Muscle of arm (tissue), 12 donors: Measurements from ENCODE around the gene NOL12. TPM values are rescaled to one million over a fixed set of nuclear protein-coding genes. Genes with fewer than 3 reads are reported as not detected.

Source experiments
- DNase-seq: peaks from one replicate; pipeline ENCODE4 v3.0.0-alpha.2; 2013
- polyA plus RNA-seq, 12 donors: library from polyadenylated mRNA; unstranded; fragments of 120-200 nt; gene quantifications; one replicate each; pipeline ENCODE4 v1.2.1, GENCODE V29; 2013; ENCODE audit not compliant: insufficient read length in 12 of 12

The NOL12 gene
- polyA plus RNA-seq, 12 donors: 12.0 to 26.4 (median 13.6) TPM; not detected in 1

- peak; percentile 100 for DNase-seq
Measured at GRCh38 chr22:37658133-37659065, 27.7 kb upstream of the NOL12 start, which contains the start of gene PDXP. Gene PDXP (plus strand): TSS chr22:37658723. CDS start chr22:37658783, 60 bp downstream.

GRCh38 chr22:37659066-37659896, 26.9 kb upstream of the NOL12 start:
- DNase-seq: no peak

- DNase-seq: no peak
Measured at GRCh38 chr22:37659897-37660708, 26.0 kb upstream of the NOL12 start.

GRCh38 chr22:37660709-37661045, 25.5 kb upstream of the NOL12 start:
- DNase-seq: no peak

GRCh38 chr22:37661160-37661924, 24.8 kb upstream of the NOL12 start:
- peak; percentile 66 for DNase-seq

GRCh38 chr22:37662039-37662438, 24.1 kb upstream of the NOL12 start:
- no peak for DNase-seq

- DNase-seq: no peak
Measured at GRCh38 chr22:37663521-37664140, 22.5 kb upstream of the NOL12 start.

- no peak for DNase-seq
Measured at GRCh38 chr22:37664249-37665101, 21.7 kb upstream of the NOL12 start.

GRCh38 chr22:37665487-37665886, 20.7 kb upstream of the NOL12 start:
- no peak for DNase-seq

- DNase-seq: no peak
Measured at GRCh38 chr22:37669586-37669985, 16.6 kb upstream of the NOL12 start.

- no peak for DNase-seq
Measured at GRCh38 chr22:37672206-37672919, 13.8 kb upstream of the NOL12 start.

- DNase-seq: no peak
Measured at GRCh38 chr22:37672920-37673455, 13.2 kb upstream of the NOL12 start.

GRCh38 chr22:37674248-37674647, 11.9 kb upstream of the NOL12 start:
- no peak for DNase-seq

- DNase-seq: peak; percentile 97
Measured at GRCh38 chr22:37674951-37675929, 10.9 kb upstream of the NOL12 start, which contains the start of gene LGALS1. Gene LGALS1 (plus strand): TSS chr22:37675636. CDS start chr22:37675703, 67 bp downstream.

GRCh38 chr22:37675930-37676735, 10.0 kb upstream of the NOL12 start:
- peak; percentile 61 for DNase-seq
